Liver (tissue), 3 donors: ENCODE measurements around the gene STRA6.

ENCODE experiments used
- CTCF ChIP-seq: fragments of 150-350 bp; IDR thresholded peaks from 2 replicates; pipeline ENCODE4 v1.5.1; 2017; ENCODE audit warnings: improper control_type of control experiment, low read depth, low read length; ENCODE audit not compliant: missing input control
- REST ChIP-seq: IDR thresholded peaks from 2 replicates; pipeline ENCODE4 v1.6.1; 2016; ENCODE audit warnings: antibody characterized with exemption, mild to moderate bottlenecking
- SP1 ChIP-seq: IDR thresholded peaks from 2 replicates; pipeline ENCODE4 v1.6.1; 2018; ENCODE audit warnings: antibody characterized with exemption, mild to moderate bottlenecking
- YY1 ChIP-seq: IDR thresholded peaks from 2 replicates; pipeline ENCODE4 v1.6.1; 2016; ENCODE audit warnings: antibody characterized with exemption, mild to moderate bottlenecking
- donor health status: healthy.
- donor health status: healthy.

- no peak for TF ChIP-seq SP1
- TF ChIP-seq CTCF, result no peak
- no peak for TF ChIP-seq YY1
- TF ChIP-seq REST, result no peak
Observed at GRCh38 chr15:74174958-74175253, 27.7 kb downstream of the STRA6 start.
